IPS DF 6.9 (cell line): ENCODE measurements around the gene LCE3D.
"Not testable (repeated sequence)": the region's sequence is repeated elsewhere in the genome, so short reads cannot be mapped to it uniquely, and the experiment has no call there.

ENCODE experiments used
- DNase-seq: peaks from one replicate; pipeline ENCODE4 v3.0.0-alpha.2; 2013; ENCODE audit warnings: low read depth, low spot score
- H3K27ac ChIP-seq: one replicate; pipeline ENCODE4 v1.5.1; 2013; ENCODE audit warnings: low read length, control low read depth
- H3K27me3 ChIP-seq: 2 replicates; pipeline ENCODE4 v1.6.1; 2013; ENCODE audit warnings: mild to moderate bottlenecking, low read length; ENCODE audit not compliant: control insufficient read depth, insufficient read depth
- H3K36me3 ChIP-seq: 2 replicates; pipeline ENCODE4 v1.6.1; 2013; ENCODE audit warnings: low read length; ENCODE audit not compliant: control insufficient read depth, insufficient read depth
- H3K4me1 ChIP-seq: 2 replicates; pipeline ENCODE4 v1.6.1; 2013; ENCODE audit warnings: low read length; ENCODE audit not compliant: control insufficient read depth, insufficient read depth
- H3K4me3 ChIP-seq: 2 replicates; pipeline ENCODE4 v1.5.1; 2013; ENCODE audit warnings: mild to moderate bottlenecking, low read length
- H3K9me3 ChIP-seq: 2 replicates; pipeline ENCODE4 v1.6.1; 2013; ENCODE audit warnings: low read length, inconsistent platforms; ENCODE audit not compliant: control insufficient read depth, insufficient read depth
- WGBS: extraction: QIAGEN DNeasy Blood & Tissue Kit; methylation state at CpG from one replicate; pipeline ENCODE4 v1.1.7; 2013; ENCODE audit warnings: mixed read lengths, missing lambda C conversion rate; ENCODE audit not compliant: insufficient read length, insufficient coverage; 5-methylcytosine and 5-hydroxymethylcytosine counted together

LCE3D gene, protein sequence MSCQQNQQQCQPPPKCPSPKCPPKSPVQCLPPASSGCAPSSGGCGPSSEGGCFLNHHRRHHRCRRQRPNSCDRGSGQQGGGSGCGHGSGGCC

DNA sequence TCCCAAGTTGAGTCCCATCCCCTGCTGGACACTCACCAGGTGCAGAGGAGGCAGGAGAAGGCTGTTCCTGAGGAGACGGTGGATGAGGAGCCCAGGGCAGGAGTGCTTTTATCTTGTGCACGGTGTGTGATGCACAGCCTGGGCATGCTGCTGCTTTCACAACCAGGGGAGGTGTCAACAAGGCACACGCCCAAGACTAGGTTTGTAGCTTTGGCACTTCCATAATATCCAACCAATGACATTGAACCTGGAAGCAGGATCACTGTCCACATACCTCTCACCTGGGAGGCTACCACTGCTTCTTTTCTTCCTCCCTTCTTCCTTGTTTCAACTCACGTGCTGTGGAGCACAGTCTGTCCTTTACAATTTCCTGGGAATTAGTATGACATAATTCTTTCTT lies at the start of gene LCE3D:
LCE3D (minus strand) TSS at position 84 of the 400 bp plus-strand sequence. CDS start 580 bp downstream, outside the sequence.
- peaks cover 8% of the 10 kb centered on the region for H3K9me3 ChIP-seq
- no peaks in the 10 kb centered on the region for H3K4me1 ChIP-seq
- H3K4me3 ChIP-seq = no peak within 1 kb of the TSS
- no CpG with 5 or more reads among the region's 4 CpGs for WGBS
- H3K27ac ChIP-seq = no peak within 1 kb of the TSS
- no peak for DNase-seq
- H3K36me3 ChIP-seq = no peaks in the 10 kb centered on the region
- no peaks in the 10 kb centered on the region for H3K27me3 ChIP-seq

DNA sequence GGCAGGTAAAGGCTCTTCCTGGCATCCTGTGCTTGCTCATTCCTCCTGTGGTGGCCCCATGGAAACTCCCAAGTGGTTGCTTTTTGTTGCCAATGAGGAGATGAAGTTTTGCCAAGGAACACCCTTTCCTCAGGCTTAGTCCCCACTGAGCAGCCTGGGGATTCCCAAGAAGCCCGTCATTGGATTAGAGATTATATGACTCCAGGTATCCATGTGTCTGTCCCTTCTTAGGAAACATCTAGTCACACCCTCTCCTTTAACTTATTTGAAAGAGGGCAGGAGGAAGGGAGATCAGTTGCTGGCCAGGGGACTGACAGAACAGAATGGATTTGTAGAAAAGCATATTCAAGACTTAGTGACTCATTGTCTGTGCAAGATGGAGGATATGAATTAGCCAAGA lies 46.4 kb upstream of the LCE3D start:
- H3K27ac ChIP-seq = no peak overlapping the region
- no CpG with 5 or more reads among the region's 1 CpG for WGBS
- H3K27me3 ChIP-seq = no peaks in the 10 kb centered on the region
- DNase-seq = no peak
- H3K9me3 ChIP-seq = peaks cover 26% of the 10 kb centered on the region
- no peak overlapping the region for H3K4me3 ChIP-seq
- H3K36me3 ChIP-seq = no peaks in the 10 kb centered on the region
- no peaks in the 10 kb centered on the region for H3K4me1 ChIP-seq

- Histone ChIP-seq H3K27ac (no peak overlapping the region), H3K4me3 (no peak overlapping the region), H3K4me1 (no peaks in the 10 kb centered on the region), H3K27me3 (no peaks in the 10 kb centered on the region), H3K9me3 (peaks cover 15% of the 10 kb centered on the region), H3K36me3 (no peaks in the 10 kb centered on the region)
- DNase-seq = no peak
- WGBS = no CpG with 5 or more reads among the region's 29 CpGs
These were observed 43.0 kb upstream of the LCE3D start for GRCh38 chr1:152623203-152623844.

DNA sequence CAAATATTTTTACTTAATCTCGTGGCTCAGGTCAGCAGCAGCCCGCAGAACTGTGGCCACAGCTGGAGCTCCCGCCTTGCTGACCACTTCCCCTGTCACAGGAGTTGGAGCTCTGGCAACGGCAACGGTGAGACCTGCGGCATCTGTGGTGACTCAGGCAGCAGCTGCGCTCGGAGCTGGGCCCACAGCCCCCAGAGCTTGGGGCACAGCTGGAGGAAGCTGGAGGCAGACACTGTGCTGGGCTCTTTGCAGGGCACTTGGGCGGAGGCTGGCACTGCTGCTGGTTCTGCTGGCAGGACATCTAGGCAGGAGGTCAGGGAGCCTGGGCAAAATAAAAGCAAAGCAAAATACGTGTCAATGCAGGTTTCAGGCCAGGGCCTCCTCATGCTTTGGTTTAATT lies 42.5 kb upstream of the LCE3D start, which contains the start of gene LCE3A:
LCE3A (minus strand) TSS at position 301 of the 400 bp plus-strand sequence; CDS start at position 301, 0 bp downstream.
- H3K9me3 ChIP-seq = peaks cover 13% of the 10 kb centered on the region
- H3K4me3 ChIP-seq = no peak within 1 kb of the TSS
- H3K36me3 ChIP-seq = no peaks in the 10 kb centered on the region
- DNase-seq = no peak
- no peaks in the 10 kb centered on the region for H3K4me1 ChIP-seq
- no peaks in the 10 kb centered on the region for H3K27me3 ChIP-seq
- no peak within 1 kb of the TSS for H3K27ac ChIP-seq
- no CpG with 5 or more reads among the region's 10 CpGs for WGBS

DNA sequence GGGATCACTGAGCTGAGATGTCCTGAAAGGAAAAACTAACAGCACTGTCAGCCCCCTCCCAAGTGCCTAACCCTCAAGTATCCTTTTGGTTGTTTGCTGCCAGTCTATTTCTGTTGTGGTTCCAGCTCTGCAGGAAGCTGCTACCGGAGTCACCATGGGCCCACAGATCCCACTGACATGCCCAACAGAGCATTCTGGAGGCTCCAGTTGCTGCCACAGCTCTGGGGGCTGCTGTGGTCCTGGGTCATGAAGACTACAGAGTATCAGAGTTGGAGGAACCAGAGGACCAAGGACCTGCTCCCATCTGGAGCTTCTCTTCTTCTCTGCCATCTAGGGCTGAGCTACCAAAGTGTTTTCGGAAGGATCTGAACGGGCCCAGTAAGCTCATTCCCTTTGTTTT lies 41.7 kb upstream of the LCE3D start:
- H3K27me3 ChIP-seq = no peaks in the 10 kb centered on the region
- no CpG with 5 or more reads among the region's 3 CpGs for WGBS
- no peaks in the 10 kb centered on the region for H3K4me1 ChIP-seq
- no peaks in the 10 kb centered on the region for H3K36me3 ChIP-seq
- DNase-seq = no peak
- H3K9me3 ChIP-seq = peaks cover 13% of the 10 kb centered on the region
- no peak overlapping the region for H3K27ac ChIP-seq
- H3K4me3 ChIP-seq = no peak overlapping the region

GRCh38 chr1:152613511-152613910 lies 33.2 kb upstream of the LCE3D start, which contains the start of gene LCE3B:
Gene LCE3B (plus strand): TSS chr1:152613811. CDS start chr1:152613811, 0 bp downstream.
- H3K36me3 ChIP-seq = no peaks in the 10 kb centered on the region
- no peaks in the 10 kb centered on the region for H3K9me3 ChIP-seq
- H3K4me3 ChIP-seq = no peak within 1 kb of the TSS
- no peaks in the 10 kb centered on the region for H3K4me1 ChIP-seq
- no peak within 1 kb of the TSS for H3K27ac ChIP-seq
- no peak for DNase-seq
- no CpG with 5 or more reads among the region's 1 CpG for WGBS
- H3K27me3 ChIP-seq = no peaks in the 10 kb centered on the region

- Histone ChIP-seq H3K9me3 (no peaks in the 10 kb centered on the region), H3K36me3 (no peaks in the 10 kb centered on the region), H3K4me1 (no peaks in the 10 kb centered on the region), H3K27me3 (no peaks in the 10 kb centered on the region), H3K4me3 (no peak within 1 kb of the TSS), H3K27ac (no peak within 1 kb of the TSS)
- WGBS = no CpG with 5 or more reads among the region's 4 CpGs
- no peak for DNase-seq
These were observed 19.6 kb upstream of the LCE3D start, which contains the start of gene LCE3C for GRCh38 chr1:152599934-152600333. Gene LCE3C (plus strand): TSS chr1:152600234. CDS start chr1:152600732, 498 bp downstream.

GRCh38 chr1:152596986-152597385 lies 16.7 kb upstream of the LCE3D start:
- no peaks in the 10 kb centered on the region for H3K4me1 ChIP-seq
- DNase-seq = no peak
- H3K27me3 ChIP-seq = no peaks in the 10 kb centered on the region
- no CpG with 5 or more reads among the region's 2 CpGs for WGBS
- H3K4me3 ChIP-seq = no peak overlapping the region
- H3K9me3 ChIP-seq = no peaks in the 10 kb centered on the region
- H3K36me3 ChIP-seq = no peaks in the 10 kb centered on the region
- H3K27ac ChIP-seq = no peak overlapping the region

DNA sequence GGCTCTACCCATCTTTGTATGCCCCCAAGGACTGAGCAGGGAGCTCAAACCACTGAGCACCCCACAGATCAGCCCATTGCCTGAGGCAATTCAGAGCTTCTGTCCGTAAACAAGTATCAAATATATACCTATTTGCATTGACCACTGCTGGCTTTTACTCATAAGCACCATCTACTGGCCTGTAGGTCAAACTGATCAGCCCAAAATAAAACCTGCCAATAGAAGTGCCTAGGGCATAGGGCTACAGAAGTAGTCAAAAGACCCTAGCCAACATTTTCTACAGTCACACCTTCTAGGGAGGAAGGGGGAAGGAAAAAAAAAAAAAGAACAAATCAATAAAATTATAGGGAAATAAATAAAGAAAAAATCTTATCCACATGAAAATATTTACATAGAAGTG lies 5.3 kb upstream of the LCE3D start:
- Histone ChIP-seq H3K4me1 (no peaks in the 10 kb centered on the region), H3K27me3 (no peaks in the 10 kb centered on the region), H3K4me3 (no peak overlapping the region), H3K9me3 (no peaks in the 10 kb centered on the region), H3K27ac (no peak overlapping the region), H3K36me3 (no peaks in the 10 kb centered on the region)
- no peak for DNase-seq
- WGBS = no CpG with 5 or more reads among the region's 1 CpG

- H3K9me3 ChIP-seq = peaks cover 8% of the 10 kb centered on the region
- no CpG with 5 or more reads among the region's 1 CpG for WGBS
- no peak for DNase-seq
- no peak overlapping the region for H3K27ac ChIP-seq
- H3K4me1 ChIP-seq = no peaks in the 10 kb centered on the region
- no peaks in the 10 kb centered on the region for H3K27me3 ChIP-seq
- H3K4me3 ChIP-seq = no peak overlapping the region
- H3K36me3 ChIP-seq = no peaks in the 10 kb centered on the region
These were observed 2.3 kb upstream of the LCE3D start for GRCh38 chr1:152582647-152583046.

DNA sequence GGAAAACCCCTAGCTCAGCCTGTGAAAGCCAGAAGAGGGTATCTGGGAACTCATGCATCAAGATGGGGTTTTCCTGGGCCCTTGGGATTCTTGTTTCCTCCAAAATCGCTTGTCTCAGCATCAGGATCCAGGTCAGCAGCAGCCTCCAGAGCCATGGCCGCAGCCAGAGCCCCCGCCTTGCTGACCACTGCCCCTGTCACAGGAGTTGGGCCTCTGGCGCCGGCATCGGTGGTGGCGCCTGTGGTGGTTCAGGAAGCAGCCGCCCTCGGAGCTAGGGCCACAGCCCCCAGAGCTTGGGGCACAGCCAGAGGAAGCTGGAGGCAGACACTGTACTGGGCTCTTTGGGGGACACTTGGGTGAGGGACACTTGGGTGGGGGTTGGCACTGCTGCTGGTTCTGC lies 790 bp downstream of the LCE3D start:
- not testable (repeated sequence) for H3K27me3 ChIP-seq, H3K4me3 ChIP-seq, DNase-seq, H3K4me1 ChIP-seq, H3K36me3 ChIP-seq, H3K27ac ChIP-seq, H3K9me3 ChIP-seq
- WGBS = no CpG with 5 or more reads among the region's 9 CpGs
